SH-SY5Y (cell line): ENCODE data around the gene TLE3.

Experiments used
- GATA2 ChIP-seq: IDR thresholded peaks from 2 replicates; pipeline ENCODE4 v1.6.1; 2011; ENCODE audit warnings: mild to moderate bottlenecking, low read depth, low read length
- GATA3 ChIP-seq: IDR thresholded peaks from 2 replicates; pipeline ENCODE4 v1.6.1; 2011; ENCODE audit warnings: low read depth, mild to moderate bottlenecking, low read length, moderate library complexity

DNA sequence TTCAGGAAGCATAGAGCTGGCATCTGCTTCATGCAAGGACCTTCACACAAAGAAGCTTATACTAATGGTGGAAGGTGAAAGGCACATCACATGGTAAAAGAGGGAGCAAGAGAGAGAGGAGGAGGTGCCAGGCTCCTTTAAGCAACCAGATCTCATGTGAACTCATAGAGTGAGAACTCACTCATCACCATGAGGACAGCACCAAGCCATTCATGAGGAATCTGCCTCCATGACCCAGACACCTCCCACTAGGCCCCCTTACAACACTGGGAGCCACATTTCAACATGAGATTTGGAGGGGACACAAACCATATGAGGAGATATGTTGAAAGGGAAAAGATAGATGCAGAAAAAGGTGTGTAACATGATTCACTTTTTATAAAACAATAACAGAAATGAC is 48.4 kb upstream of the TLE3 start:
- TF ChIP-seq GATA3 (no peak), GATA2 (no peak)
